ENCODE results near the gene ACTN1. TPM values are rescaled to one million over a fixed set of nuclear protein-coding genes. Genes with fewer than 3 reads are reported as not detected.
A peak's percentile ranks its signal among the peaks of the same experiment; 100 is the strongest.

Gene ACTN1
- total RNA-seq, 1 experiment from 2014 or later, result 148 TPM

GRCh38 chr14:68965261-68965761 is 13.8 kb downstream of the ACTN1 start:
- H3K4me1 ChIP-seq (ENCODE audit: insufficient read depth, low read length, poor library complexity, severe bottlenecking), result peaks cover 22% of the 10 kb centered on the region
- H3K27me3 ChIP-seq (replicated peaks; ENCODE audit: insufficient read depth, low read depth, low read length, poor library complexity), result no peaks in the 10 kb centered on the region
- H3K9me3 ChIP-seq (ENCODE audit: low read depth, low read length, poor library complexity, severe bottlenecking), result no peaks in the 10 kb centered on the region
- ChIA-PET CTCF (no interaction called here), POLR2A (ENCODE audit: low non-redundant PET) (interaction anchor here (0.7 kb wide), 1 partner anchor 136 kb away, joined by 3 read pairs; no protein-coding TSS in a partner anchor)
- intact Hi-C loops (cut with micrococcal nuclease; ENCODE audit: unreplicated experiment), result no loop called here
- no peaks in the 10 kb centered on the region for H3K36me3 ChIP-seq (ENCODE audit: insufficient read depth, low read length, poor library complexity, severe bottlenecking)
- DNase-seq (ENCODE audit: low spot score), result no peak
- no TSS peak for BruUV-seq (replicated peaks)
- TF ChIP-seq CTCF (conservative IDR thresholded peaks at IDR 0.05; ENCODE audit: low read depth, low read length) (no peak), EZH2 (IDR thresholded peaks at IDR 0.05; ENCODE audit: borderline replicate concordance, low read depth, low read length, poor library complexity, severe bottlenecking) (no peak)
- no peak overlapping the region for H3K27ac ChIP-seq (ENCODE audit: low read depth, low read length, poor library complexity, severe bottlenecking)
- H3K4me3 ChIP-seq (ENCODE audit: low read depth, low read length, poor library complexity, severe bottlenecking), result no peak overlapping the region

- peaks cover 15% of the 10 kb centered on the region for H3K4me1 ChIP-seq (ENCODE audit: insufficient read depth, low read length, poor library complexity, severe bottlenecking)
- no TSS peak for BruUV-seq (replicated peaks)
- TF ChIP-seq CTCF (conservative IDR thresholded peaks at IDR 0.05; ENCODE audit: low read depth, low read length), result no peak
- TF ChIP-seq EZH2 (IDR thresholded peaks at IDR 0.05; ENCODE audit: borderline replicate concordance, low read depth, low read length, poor library complexity, severe bottlenecking), result no peak
- no peaks in the 10 kb centered on the region for H3K9me3 ChIP-seq (ENCODE audit: low read depth, low read length, poor library complexity, severe bottlenecking)
- no peaks in the 10 kb centered on the region for H3K36me3 ChIP-seq (ENCODE audit: insufficient read depth, low read length, poor library complexity, severe bottlenecking)
- ChIA-PET POLR2A (ENCODE audit: low non-redundant PET) (no interaction called here), CTCF (no interaction called here)
- H3K4me3 ChIP-seq (ENCODE audit: low read depth, low read length, poor library complexity, severe bottlenecking), result no peak overlapping the region
- H3K27ac ChIP-seq (ENCODE audit: low read depth, low read length, poor library complexity, severe bottlenecking), result peak overlapping the region; percentile 11
- intact Hi-C loops (cut with micrococcal nuclease; ENCODE audit: unreplicated experiment), result no loop called here
- no peak for DNase-seq (ENCODE audit: low spot score)
- H3K27me3 ChIP-seq (replicated peaks; ENCODE audit: insufficient read depth, low read depth, low read length, poor library complexity), result no peaks in the 10 kb centered on the region
Observed at GRCh38 chr14:68964300-68965093, 14.6 kb downstream of the ACTN1 start.

- no TSS peak for BruUV-seq (replicated peaks)
- TF ChIP-seq CTCF (conservative IDR thresholded peaks at IDR 0.05; ENCODE audit: low read depth, low read length) (no peak), EZH2 (IDR thresholded peaks at IDR 0.05; ENCODE audit: borderline replicate concordance, low read depth, low read length, poor library complexity, severe bottlenecking) (no peak)
- Histone ChIP-seq H3K27me3 (replicated peaks; ENCODE audit: insufficient read depth, low read depth, low read length, poor library complexity) (no peaks in the 10 kb centered on the region), H3K4me3 (ENCODE audit: low read depth, low read length, poor library complexity, severe bottlenecking) (no peak overlapping the region), H3K9me3 (ENCODE audit: low read depth, low read length, poor library complexity, severe bottlenecking) (no peaks in the 10 kb centered on the region), H3K27ac (ENCODE audit: low read depth, low read length, poor library complexity, severe bottlenecking) (no peak overlapping the region), H3K36me3 (ENCODE audit: insufficient read depth, low read length, poor library complexity, severe bottlenecking) (no peaks in the 10 kb centered on the region), H3K4me1 (ENCODE audit: insufficient read depth, low read length, poor library complexity, severe bottlenecking) (peaks cover 9% of the 10 kb centered on the region)
- intact Hi-C loops (cut with micrococcal nuclease; ENCODE audit: unreplicated experiment), result no loop called here
- ChIA-PET CTCF (no interaction called here), POLR2A (ENCODE audit: low non-redundant PET) (no interaction called here)
- DNase-seq (ENCODE audit: low spot score), result no peak
Observed at GRCh38 chr14:68962681-68963080, 16.4 kb downstream of the ACTN1 start.
